Stimulated activated effector memory CD8-positive, alpha-beta T cell treated with anti-CD3 and anti-CD28 coated beads, Interleukin-12 subunit alpha, Interleukin-12 subunit beta, amount 100 ng/mL, for 72 hours (primary cell): Measurements from ENCODE around the gene LLGL2.
A peak's percentile ranks its signal among the peaks of the same experiment; 100 is the strongest.

ENCODE experiments used
- ATAC-seq: fragments of 150-1000 bp; cut with Tn5 transposase; 2 replicates; pipeline ENCODE4 v1.10.0; 2021
- DNase-seq, 2 donors: peaks; one replicate each; pipeline ENCODE4 v3.0.0; 2021 to 2022; ENCODE audit warnings: low spot score in 2 of 2
- H3K27ac Mint-ChIP-seq: one replicate; pipeline ENCODE4 v1.8.0; 2022; ENCODE audit warnings: mild to moderate bottlenecking, mixed read lengths
- H3K36me3 Mint-ChIP-seq: one replicate; pipeline ENCODE4 v1.8.0; 2022; ENCODE audit warnings: mild to moderate bottlenecking, mixed read lengths
- H3K4me1 Mint-ChIP-seq: one replicate; pipeline ENCODE4 v1.8.0; 2022; ENCODE audit warnings: mixed read lengths
- H3K4me3 Mint-ChIP-seq: one replicate; pipeline ENCODE4 v1.8.0; 2022; ENCODE audit warnings: mild to moderate bottlenecking, mixed read lengths
- H3K9me3 Mint-ChIP-seq: one replicate; pipeline ENCODE4 v1.8.0; 2022; ENCODE audit warnings: mixed read lengths

The LLGL2 gene

DNA sequence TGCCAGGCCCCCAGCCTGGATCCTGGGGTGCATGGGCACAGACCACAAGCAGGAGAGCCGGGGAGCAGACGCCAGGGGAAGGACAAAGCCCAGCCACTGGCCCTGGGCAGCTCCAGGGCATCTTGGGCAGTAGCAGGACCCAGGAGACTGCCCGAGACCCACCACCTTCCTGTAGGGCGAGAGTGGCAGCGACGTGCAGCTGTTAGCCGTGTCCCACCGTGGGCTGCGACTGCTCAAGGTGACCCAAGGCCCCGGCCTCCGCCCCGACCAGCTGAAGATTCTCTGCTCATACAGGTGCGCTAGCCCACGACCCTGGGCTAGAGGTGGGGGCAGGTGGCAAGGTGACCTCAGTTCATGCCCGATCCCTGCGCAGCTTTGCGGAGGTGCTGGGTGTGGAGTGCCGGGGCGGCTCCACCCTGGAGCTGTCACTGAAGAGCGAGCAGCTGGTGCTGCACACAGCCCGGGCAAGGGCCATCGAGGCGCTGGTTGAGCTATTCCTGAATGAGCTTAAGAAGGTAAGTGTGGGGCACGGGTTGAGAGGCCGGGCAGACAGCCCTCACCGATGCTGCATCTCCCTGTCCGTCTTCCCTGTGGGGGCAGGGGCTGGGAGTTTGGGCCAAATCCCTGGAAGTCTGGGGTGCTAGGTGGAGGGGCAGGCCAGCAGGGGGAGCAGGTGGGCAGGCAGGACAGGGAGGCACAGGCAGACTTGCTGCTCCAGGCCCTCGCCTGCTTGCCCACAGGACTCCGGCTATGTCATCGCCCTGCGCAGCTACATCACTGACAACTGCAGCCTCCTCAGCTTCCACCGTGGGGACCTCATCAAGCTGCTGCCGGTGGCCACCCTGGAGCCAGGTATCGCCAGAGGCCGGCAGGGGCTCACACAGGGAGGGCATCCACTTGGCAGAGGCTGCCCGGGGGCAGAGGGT lies 94.3 kb downstream of the LLGL2 start:
- Mint-ChIP-seq H3K36me3 (no peaks in the 10 kb centered on the region), H3K27ac (no peak overlapping the region), H3K9me3 (no peaks in the 10 kb centered on the region), H3K4me3 (no peak overlapping the region), H3K4me1 (no peaks in the 10 kb centered on the region)
- DNase-seq (no peak), ATAC-seq (no peak)

DNA sequence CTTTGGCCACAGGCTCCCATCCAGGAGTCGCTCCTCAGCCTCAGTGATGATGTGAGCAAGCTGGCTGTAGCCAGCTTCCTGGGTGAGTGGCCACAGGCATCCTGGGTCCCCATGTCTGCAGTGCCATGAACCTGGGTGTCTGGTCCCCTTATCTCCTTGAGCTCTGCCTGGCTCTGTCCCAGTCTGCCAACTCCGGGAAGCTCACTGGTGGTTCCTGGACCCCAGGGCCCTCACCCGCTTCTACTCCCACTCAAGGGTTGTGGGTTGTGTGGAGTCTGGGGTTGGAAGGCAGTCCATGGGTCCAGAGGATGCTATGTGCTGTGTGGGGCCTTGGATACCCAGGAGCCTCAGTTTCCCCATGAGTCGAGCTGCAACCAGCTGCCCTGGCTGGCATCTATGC lies 96.0 kb downstream of the LLGL2 start:
- Mint-ChIP-seq H3K9me3 (no peaks in the 10 kb centered on the region), H3K27ac (no peak overlapping the region), H3K4me3 (no peak overlapping the region), H3K36me3 (no peaks in the 10 kb centered on the region), H3K4me1 (no peaks in the 10 kb centered on the region)
- ATAC-seq (no peak), DNase-seq (no peak)

DNA sequence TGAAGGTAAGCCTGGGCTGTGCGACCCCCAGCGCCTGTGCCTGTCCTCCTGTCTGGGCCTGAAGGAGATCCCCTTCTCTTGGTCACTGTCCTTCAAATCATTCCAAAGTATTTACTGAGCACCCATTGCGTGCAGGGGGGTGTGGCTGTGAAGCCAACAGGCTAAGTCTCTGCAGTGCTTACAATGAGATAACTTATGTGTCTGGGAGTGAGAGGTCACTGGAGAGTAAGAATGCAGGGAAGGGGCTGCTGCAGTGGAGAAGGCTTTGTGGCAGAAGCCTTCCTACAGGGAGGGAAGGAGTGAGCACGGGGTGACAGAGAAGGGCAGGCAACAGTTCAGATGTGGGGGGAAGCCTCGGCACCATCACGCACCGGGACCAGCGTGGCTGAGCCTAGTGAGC lies 96.6 kb downstream of the LLGL2 start:
- no peaks in the 10 kb centered on the region for H3K9me3 Mint-ChIP-seq
- no peaks in the 10 kb centered on the region for H3K4me1 Mint-ChIP-seq
- peak overlapping the region; percentile 1 for H3K27ac Mint-ChIP-seq
- peaks cover under 1% of the 10 kb centered on the region for H3K36me3 Mint-ChIP-seq
- no peak overlapping the region for H3K4me3 Mint-ChIP-seq
- no peak for ATAC-seq
- no peak for DNase-seq

- no peaks in the 10 kb centered on the region for H3K9me3 Mint-ChIP-seq
- peaks cover 8% of the 10 kb centered on the region for H3K36me3 Mint-ChIP-seq
- ATAC-seq (no peak), DNase-seq (no peak)
- H3K27ac Mint-ChIP-seq: peak overlapping the region; percentile 11
- no peaks in the 10 kb centered on the region for H3K4me1 Mint-ChIP-seq
- no peak overlapping the region for H3K4me3 Mint-ChIP-seq
Observed at GRCh38 chr17:75622771-75623273, 97.3 kb downstream of the LLGL2 start.

DNA sequence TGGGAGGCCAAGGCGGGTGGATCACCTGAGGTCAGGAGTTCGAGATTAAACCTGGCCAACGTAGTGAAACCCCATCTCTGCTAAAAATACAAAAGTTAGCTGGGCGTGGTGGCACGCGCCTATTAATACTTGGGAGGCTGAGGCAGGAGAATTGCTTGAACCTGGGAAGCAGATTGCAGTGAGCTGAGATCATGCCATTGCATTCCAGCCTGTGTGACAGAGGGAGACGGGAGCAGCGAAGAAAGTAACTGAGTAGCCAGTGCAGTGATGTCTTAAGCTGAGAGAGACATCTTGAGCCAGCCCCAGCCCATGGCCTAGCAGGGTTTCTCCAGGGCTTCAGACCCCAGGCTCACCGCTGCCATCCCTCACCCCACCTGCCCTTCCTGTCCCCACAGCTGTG lies 97.9 kb downstream of the LLGL2 start:
- DNase-seq (no peak), ATAC-seq (no peak)
- Mint-ChIP-seq H3K36me3 (peaks cover 9% of the 10 kb centered on the region), H3K9me3 (no peaks in the 10 kb centered on the region), H3K27ac (no peak overlapping the region), H3K4me3 (no peak overlapping the region), H3K4me1 (no peaks in the 10 kb centered on the region)

GRCh38 chr17:75624021-75624420 lies 98.5 kb downstream of the LLGL2 start:
- H3K4me3 Mint-ChIP-seq: no peak overlapping the region
- DNase-seq (no peak), ATAC-seq (no peak)
- H3K27ac Mint-ChIP-seq: no peak overlapping the region
- no peaks in the 10 kb centered on the region for H3K9me3 Mint-ChIP-seq
- H3K4me1 Mint-ChIP-seq: no peaks in the 10 kb centered on the region
- H3K36me3 Mint-ChIP-seq: peaks cover 9% of the 10 kb centered on the region
